Dedifferentiated amniotic fluid mesenchymal stem cell (primary cell): ENCODE data around the gene TMEM89.

Experiments used
- DNase-seq: peaks from one replicate; pipeline ENCODE4 v3.0.0-alpha.2; 2016; ENCODE audit errors: extremely low spot score

The TMEM89 gene

GRCh38 chr3:48642605-48643004 lies 21.0 kb upstream of the TMEM89 start:
- DNase-seq = no peak

GRCh38 chr3:48641396-48641795 lies 19.8 kb upstream of the TMEM89 start:
- no peak for DNase-seq

- no peak for DNase-seq
These were observed 18.5 kb upstream of the TMEM89 start for GRCh38 chr3:48639944-48640606.

GRCh38 chr3:48637305-48637704 lies 15.7 kb upstream of the TMEM89 start:
- no peak for DNase-seq

- no peak for DNase-seq
These were observed 14.6 kb upstream of the TMEM89 start for GRCh38 chr3:48636149-48636655.

GRCh38 chr3:48635222-48636021 lies 13.9 kb upstream of the TMEM89 start, which contains the start of gene SLC26A6:
SLC26A6 (minus strand) TSS chr3:48635461; CDS start chr3:48635393, 68 bp downstream.
- DNase-seq = peak; percentile 95

GRCh38 chr3:48634661-48635221 lies 13.2 kb upstream of the TMEM89 start:
- DNase-seq = peak; percentile 25

- no peak for DNase-seq
These were observed 12.2 kb upstream of the TMEM89 start for GRCh38 chr3:48633743-48634142.

GRCh38 chr3:48633256-48633655 lies 11.7 kb upstream of the TMEM89 start:
- DNase-seq = no peak

GRCh38 chr3:48631516-48632448 lies 10.2 kb upstream of the TMEM89 start:
- no peak for DNase-seq

- no peak for DNase-seq
These were observed 9.3 kb upstream of the TMEM89 start for GRCh38 chr3:48630833-48631232.

GRCh38 chr3:48630407-48630806 lies 8.8 kb upstream of the TMEM89 start:
- DNase-seq = no peak

GRCh38 chr3:48629894-48630293 lies 8.3 kb upstream of the TMEM89 start:
- no peak for DNase-seq

- no peak for DNase-seq
These were observed 6.9 kb upstream of the TMEM89 start for GRCh38 chr3:48628277-48629017.

- no peak for DNase-seq
These were observed 4.0 kb upstream of the TMEM89 start for GRCh38 chr3:48625600-48625999.

GRCh38 chr3:48624767-48625166 lies 3.2 kb upstream of the TMEM89 start:
- no peak for DNase-seq

- no peak for DNase-seq
These were observed 2.4 kb upstream of the TMEM89 start for GRCh38 chr3:48623851-48624547.

GRCh38 chr3:48619541-48620524 lies 1.7 kb downstream of the TMEM89 start:
- no peak for DNase-seq

- no peak for DNase-seq
These were observed 4.0 kb downstream of the TMEM89 start for GRCh38 chr3:48617559-48617958.
